HUES6 (cell line): Measurements from ENCODE around the gene SIRPB2.

Experiments used
- H3K27ac ChIP-seq: 2 replicates; pipeline ENCODE4 v1.7.0; 2013; ENCODE audit warnings: low read depth, mild to moderate bottlenecking, low read length, inconsistent platforms
- H3K27me3 ChIP-seq: 2 replicates; pipeline ENCODE4 v1.6.1; 2013; ENCODE audit warnings: low read length; ENCODE audit not compliant: control insufficient read depth, insufficient read depth
- H3K36me3 ChIP-seq: 2 replicates; pipeline ENCODE4 v1.6.1; 2013; ENCODE audit warnings: low read length; ENCODE audit not compliant: control insufficient read depth, insufficient read depth
- H3K4me1 ChIP-seq: 2 replicates; pipeline ENCODE4 v1.6.1; 2013; ENCODE audit warnings: low read length; ENCODE audit not compliant: control insufficient read depth, insufficient read depth
- H3K4me3 ChIP-seq: 2 replicates; pipeline ENCODE4 v1.5.1; 2013; ENCODE audit warnings: low read depth, low read length
- H3K9ac ChIP-seq: one replicate; pipeline ENCODE4 v1.6.1; 2013; ENCODE audit warnings: mild to moderate bottlenecking, low read length
- H3K9me3 ChIP-seq: 2 replicates; pipeline ENCODE4 v1.6.1; 2013; ENCODE audit warnings: low read depth, low read length; ENCODE audit not compliant: control insufficient read depth, insufficient read depth

The SIRPB2 gene

DNA sequence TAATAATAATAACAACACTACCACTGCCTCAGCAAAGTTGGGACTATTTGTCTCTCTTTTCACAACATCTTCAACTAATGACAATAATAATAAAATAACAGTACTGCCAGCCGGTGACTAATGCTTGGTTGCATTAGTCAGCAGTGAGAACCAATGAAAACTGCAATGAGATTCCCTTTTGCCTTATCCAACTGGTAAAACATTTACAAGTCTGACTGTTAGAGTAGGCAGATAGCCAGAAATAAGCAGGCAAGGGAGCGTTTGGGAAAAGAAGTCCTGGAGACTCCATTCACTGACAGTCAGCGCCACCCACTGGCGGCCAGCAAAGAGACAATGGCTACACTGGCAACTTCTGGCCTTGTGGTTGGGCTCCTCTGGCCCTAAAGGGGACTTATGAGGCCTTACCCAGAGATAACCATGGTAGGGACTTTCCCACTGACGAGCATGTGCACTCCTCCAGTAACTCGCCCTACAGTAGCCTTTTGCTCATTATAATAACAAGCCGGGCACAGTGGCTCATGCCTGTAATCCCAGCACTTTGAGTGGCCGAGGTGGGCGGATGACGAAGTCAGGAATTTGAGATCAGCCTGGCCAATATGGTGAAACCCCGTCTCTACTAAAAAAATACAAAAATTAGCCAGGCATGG, 21.2 kb downstream of the SIRPB2 start:
- Histone ChIP-seq H3K27me3 (no peaks in the 10 kb centered on the region), H3K27ac (no peak overlapping the region), H3K36me3 (peaks cover 5% of the 10 kb centered on the region; the same call in 1 of the 2 replicates), H3K9ac (no peak overlapping the region), H3K9me3 (no peaks in the 10 kb centered on the region), H3K4me1 (peaks cover 18% of the 10 kb centered on the region), H3K4me3 (no peak overlapping the region)

GRCh38 chr20:1469306-1469905, 21.8 kb downstream of the SIRPB2 start:
- H3K9ac ChIP-seq, result no peak overlapping the region
- H3K4me1 ChIP-seq, result peaks cover 18% of the 10 kb centered on the region
- H3K27me3 ChIP-seq, result no peaks in the 10 kb centered on the region
- peaks cover 12% of the 10 kb centered on the region for H3K36me3 ChIP-seq
- no peaks in the 10 kb centered on the region for H3K9me3 ChIP-seq
- no peak overlapping the region for H3K27ac ChIP-seq
- H3K4me3 ChIP-seq, result no peak overlapping the region

- Histone ChIP-seq H3K4me1 (peaks cover 18% of the 10 kb centered on the region), H3K27me3 (no peaks in the 10 kb centered on the region), H3K4me3 (no peak overlapping the region), H3K27ac (no peak overlapping the region), H3K9ac (no peak overlapping the region), H3K36me3 (peaks cover 24% of the 10 kb centered on the region), H3K9me3 (no peaks in the 10 kb centered on the region)
Measured at GRCh38 chr20:1468117-1468624, 23.0 kb downstream of the SIRPB2 start.

- Histone ChIP-seq H3K27ac (no peak overlapping the region), H3K4me1 (peaks cover 18% of the 10 kb centered on the region), H3K4me3 (peak overlapping the region; percentile 44), H3K9me3 (no peaks in the 10 kb centered on the region), H3K36me3 (peaks cover 30% of the 10 kb centered on the region), H3K9ac (peak overlapping the region; percentile 22), H3K27me3 (no peaks in the 10 kb centered on the region)
Measured at GRCh38 chr20:1467355-1468116, 23.7 kb downstream of the SIRPB2 start.

GRCh38 chr20:1467082-1467354, 24.2 kb downstream of the SIRPB2 start:
- no peaks in the 10 kb centered on the region for H3K9me3 ChIP-seq
- no peaks in the 10 kb centered on the region for H3K27me3 ChIP-seq
- H3K4me3 ChIP-seq, result peak overlapping the region; percentile 44
- H3K36me3 ChIP-seq, result peaks cover 33% of the 10 kb centered on the region
- peak overlapping the region; percentile 22 for H3K9ac ChIP-seq
- no peak overlapping the region for H3K27ac ChIP-seq
- H3K4me1 ChIP-seq, result peaks cover 18% of the 10 kb centered on the region

DNA sequence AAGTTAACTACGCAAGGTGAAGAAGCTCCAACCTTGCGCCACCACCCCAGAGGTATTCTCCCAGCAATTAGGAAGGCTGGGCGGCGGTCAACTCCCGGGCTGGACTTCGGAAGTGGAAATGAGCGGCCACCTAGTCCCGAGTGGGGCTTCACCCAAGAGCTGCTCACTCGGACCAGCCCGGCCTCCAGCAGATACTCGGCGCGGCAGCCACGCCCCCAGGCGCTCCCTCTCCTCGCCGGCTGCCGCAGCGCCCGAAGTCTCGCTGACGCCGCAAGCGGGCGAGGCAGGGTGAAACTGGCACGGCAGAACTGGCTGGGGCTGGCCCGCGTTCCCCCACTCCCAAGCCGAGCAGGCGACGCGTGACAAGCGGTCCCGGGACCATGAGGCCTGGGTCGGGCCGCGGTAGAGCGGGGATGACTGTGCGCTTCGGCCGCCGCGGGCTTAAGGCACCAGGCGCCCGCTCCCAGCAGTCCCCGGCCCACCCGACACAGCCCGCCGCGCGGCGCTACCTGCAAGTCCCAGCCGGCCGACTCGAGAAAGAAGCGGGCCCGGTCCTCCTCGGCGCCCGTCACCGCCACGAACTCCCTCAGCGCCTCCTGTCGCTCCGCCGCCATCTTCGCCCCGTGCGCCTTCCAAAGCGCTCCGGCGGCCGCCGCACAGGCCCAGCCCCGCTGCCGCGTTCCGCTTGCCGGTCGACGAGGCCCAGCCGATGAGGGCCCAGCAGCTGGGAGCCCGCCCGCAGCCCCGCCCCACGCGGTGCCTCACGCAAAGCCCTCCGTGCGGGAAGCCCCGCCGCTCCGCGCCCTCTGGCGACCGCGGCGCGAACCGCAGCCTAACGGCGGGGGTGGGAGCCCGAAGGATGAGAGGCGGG, 24.8 kb downstream of the SIRPB2 start, which contains the start of gene NSFL1C:
TSS of gene NSFL1C (minus strand) at position 639 of the 871 bp plus-strand sequence. CDS start at position 614, 25 bp downstream.
- H3K4me3 ChIP-seq, result peak within 1 kb of the TSS; percentile 99
- H3K36me3 ChIP-seq, result peaks cover 38% of the 10 kb centered on the region
- H3K9ac ChIP-seq, result peak within 1 kb of the TSS; percentile 92
- peaks cover 18% of the 10 kb centered on the region for H3K4me1 ChIP-seq
- H3K27me3 ChIP-seq, result no peaks in the 10 kb centered on the region
- H3K9me3 ChIP-seq, result no peaks in the 10 kb centered on the region
- peak within 1 kb of the TSS; percentile 96 for H3K27ac ChIP-seq

GRCh38 chr20:1465470-1466210, 25.6 kb downstream of the SIRPB2 start:
- peak overlapping the region; percentile 96 for H3K27ac ChIP-seq
- no peaks in the 10 kb centered on the region for H3K27me3 ChIP-seq
- no peaks in the 10 kb centered on the region for H3K9me3 ChIP-seq
- H3K36me3 ChIP-seq, result peaks cover 46% of the 10 kb centered on the region
- peak overlapping the region; percentile 92 for H3K9ac ChIP-seq
- H3K4me1 ChIP-seq, result peaks cover 18% of the 10 kb centered on the region
- H3K4me3 ChIP-seq, result peak overlapping the region; percentile 99

GRCh38 chr20:1463971-1464570, 27.1 kb downstream of the SIRPB2 start:
- H3K9ac ChIP-seq, result no peak overlapping the region
- peaks cover 62% of the 10 kb centered on the region for H3K36me3 ChIP-seq
- no peak overlapping the region for H3K4me3 ChIP-seq
- no peak overlapping the region for H3K27ac ChIP-seq
- H3K9me3 ChIP-seq, result no peaks in the 10 kb centered on the region
- H3K4me1 ChIP-seq, result peaks cover 18% of the 10 kb centered on the region
- H3K27me3 ChIP-seq, result no peaks in the 10 kb centered on the region

- Histone ChIP-seq H3K36me3 (peaks cover 74% of the 10 kb centered on the region), H3K4me3 (no peak overlapping the region), H3K9me3 (no peaks in the 10 kb centered on the region), H3K27me3 (no peaks in the 10 kb centered on the region), H3K9ac (no peak overlapping the region), H3K27ac (no peak overlapping the region), H3K4me1 (peaks cover 15% of the 10 kb centered on the region)
Measured at GRCh38 chr20:1462834-1463233, 28.4 kb downstream of the SIRPB2 start.

DNA sequence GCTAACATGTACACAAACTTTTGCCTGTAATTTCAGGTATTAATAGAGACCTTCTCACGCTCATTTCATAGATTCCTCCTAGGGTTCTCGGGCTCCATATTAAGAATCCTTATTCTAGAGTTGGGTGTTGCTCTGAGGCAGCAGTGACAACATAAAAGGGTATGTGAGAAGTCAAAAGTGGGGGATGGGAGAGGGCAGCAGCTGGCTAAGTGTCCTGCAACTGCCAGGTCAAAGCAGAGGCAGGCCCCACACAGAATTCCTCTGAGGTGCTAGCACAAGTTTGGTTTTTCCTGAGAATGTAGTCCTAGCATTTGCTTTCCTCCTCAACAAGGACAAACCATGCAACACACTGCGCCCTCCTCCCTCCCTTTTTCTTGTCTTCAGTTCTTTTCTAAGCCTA, 29.2 kb downstream of the SIRPB2 start:
- Histone ChIP-seq H3K27me3 (no peaks in the 10 kb centered on the region), H3K9ac (no peak overlapping the region), H3K4me3 (no peak overlapping the region), H3K36me3 (peaks cover 82% of the 10 kb centered on the region), H3K9me3 (no peaks in the 10 kb centered on the region), H3K27ac (no peak overlapping the region), H3K4me1 (peaks cover 7% of the 10 kb centered on the region)
